ENCODE measurements around the gene SAC3D1.

SAC3D1 gene

GRCh38 chr11:65040520-65040846 is 527 bp upstream of the SAC3D1 start:
- no peak overlapping the region for H4K91ac ChIP-seq (ENCODE audit: low read depth, low read length, poor library complexity)
- H2AK5ac ChIP-seq (ENCODE audit: low read depth, low read length): no peak overlapping the region
- peak overlapping the region; percentile 98 for H2BK5ac ChIP-seq (ENCODE audit: low read length)
- no peak overlapping the region for H3K18ac ChIP-seq (ENCODE audit: low read length)
- no peak overlapping the region for H2BK120ac ChIP-seq (ENCODE audit: low read depth, low read length)
- H3K27ac ChIP-seq (replicated peaks; ENCODE audit: low read length): peak overlapping the region; percentile 100
- DNase-seq (ENCODE audit: low spot score): no peak
- peak overlapping the region; percentile 98 for H3K23ac ChIP-seq (ENCODE audit: low read depth, low read length, poor library complexity)
- H2BK15ac ChIP-seq (ENCODE audit: low read length): peak overlapping the region; percentile 75
- no peaks in the 10 kb centered on the region for H3K27me3 ChIP-seq (ENCODE audit: control insufficient read depth in 3 of 3, insufficient read depth in 3 of 3, low read depth in 1 of 3, low read length in 3 of 3)
- no peak overlapping the region for H2BK12ac ChIP-seq (ENCODE audit: low read length)
- H3K14ac ChIP-seq (ENCODE audit: low read length): no peak overlapping the region
- peak overlapping the region; percentile 57 for H3K4me2 ChIP-seq (ENCODE audit: insufficient read depth, low read length, poor library complexity, severe bottlenecking)
- peak overlapping the region; percentile 92 to 98 for H3K4me3 ChIP-seq (ENCODE audit: low read length in 2 of 2)
- peaks cover 28 to 59% of the 10 kb centered on the region in 2 donors for H3K36me3 ChIP-seq (replicated peaks in 1 of 2; ENCODE audit: control insufficient read depth in 2 of 2, insufficient read depth in 2 of 2, low read length in 2 of 2)
- no peak overlapping the region for H4K8ac ChIP-seq (ENCODE audit: low read depth, low read length)
- H3K9ac ChIP-seq (ENCODE audit: low read depth, low read length, poor library complexity): no peak overlapping the region
- H2AFZ ChIP-seq (ENCODE audit: low read length): peak overlapping the region; percentile 99
- H3K4me1 ChIP-seq (ENCODE audit: control insufficient read depth in 2 of 2, insufficient read depth in 1 of 2, low read depth in 1 of 2, low read length in 2 of 2): peaks cover 1 to 2% of the 10 kb centered on the region in 2 donors
- H3K79me1 ChIP-seq (ENCODE audit: low read depth, low read length): peaks cover 6% of the 10 kb centered on the region
- no peak overlapping the region for H3K4ac ChIP-seq (ENCODE audit: low read length)
- no peaks in the 10 kb centered on the region for H3K9me3 ChIP-seq (replicated peaks in 1 of 2; ENCODE audit: control insufficient read depth in 2 of 2, insufficient read depth in 1 of 2, low read depth in 1 of 2, low read length in 2 of 2)
- no CpG with 5 or more reads among the region's 7 CpGs for whole genome bisulfite sequencing, 2 donors (ENCODE audit: extremely low coverage in 2 of 2, insufficient read length in 2 of 2, insufficient replicate concordance in 1 of 2)

DNA sequence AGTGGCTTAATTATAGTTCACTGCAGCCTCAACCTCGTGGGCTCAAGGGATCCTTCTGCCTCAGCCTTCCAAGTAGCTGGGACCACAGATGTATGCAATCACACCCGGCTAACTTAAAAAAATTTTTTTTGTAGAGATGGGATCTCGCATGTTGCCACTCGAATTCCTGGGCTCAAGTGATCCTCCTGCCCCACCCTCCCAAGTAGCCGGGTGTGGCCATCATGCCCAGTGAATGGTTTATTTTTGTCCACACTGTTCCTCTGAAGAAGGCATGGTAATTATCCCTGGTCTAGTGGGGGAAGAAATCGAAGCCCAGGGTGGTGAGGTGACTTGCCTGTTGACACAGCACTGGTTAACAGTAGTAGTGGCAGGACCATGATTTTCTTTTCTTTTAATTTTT is 1.9 kb downstream of the SAC3D1 start:
- H4K8ac ChIP-seq (ENCODE audit: low read depth, low read length): no peak overlapping the region
- no peak overlapping the region for H4K91ac ChIP-seq (ENCODE audit: low read depth, low read length, poor library complexity)
- peaks cover 6% of the 10 kb centered on the region for H3K79me1 ChIP-seq (ENCODE audit: low read depth, low read length)
- H2AFZ ChIP-seq (ENCODE audit: low read length): no peak overlapping the region
- no peak overlapping the region for H3K23ac ChIP-seq (ENCODE audit: low read depth, low read length, poor library complexity)
- no peak overlapping the region for H2BK5ac ChIP-seq (ENCODE audit: low read length)
- H3K4me3 ChIP-seq (ENCODE audit: low read length in 2 of 2): peak overlapping the region in 1 of 2 donors; percentile 98
- H3K4me2 ChIP-seq (ENCODE audit: insufficient read depth, low read length, poor library complexity, severe bottlenecking): no peak overlapping the region
- peaks cover 24 to 53% of the 10 kb centered on the region in 2 donors for H3K36me3 ChIP-seq (replicated peaks in 1 of 2; ENCODE audit: control insufficient read depth in 2 of 2, insufficient read depth in 2 of 2, low read length in 2 of 2)
- H2BK15ac ChIP-seq (ENCODE audit: low read length): no peak overlapping the region
- no CpG with 5 or more reads among the region's 6 CpGs for WGBS, 2 donors (ENCODE audit: extremely low coverage in 2 of 2, insufficient read length in 2 of 2, insufficient replicate concordance in 1 of 2)
- no peaks in the 10 kb centered on the region for H3K27me3 ChIP-seq (ENCODE audit: control insufficient read depth in 3 of 3, insufficient read depth in 3 of 3, low read depth in 1 of 3, low read length in 3 of 3)
- H3K4ac ChIP-seq (ENCODE audit: low read length): no peak overlapping the region
- H3K9me3 ChIP-seq (replicated peaks in 1 of 2; ENCODE audit: control insufficient read depth in 2 of 2, insufficient read depth in 1 of 2, low read depth in 1 of 2, low read length in 2 of 2): no peaks in the 10 kb centered on the region
- no peak overlapping the region for H2AK5ac ChIP-seq (ENCODE audit: low read depth, low read length)
- no peak overlapping the region for H3K18ac ChIP-seq (ENCODE audit: low read length)
- H2BK12ac ChIP-seq (ENCODE audit: low read length): no peak overlapping the region
- peaks cover 2 to 3% of the 10 kb centered on the region in 2 donors for H3K4me1 ChIP-seq (ENCODE audit: control insufficient read depth in 2 of 2, insufficient read depth in 1 of 2, low read depth in 1 of 2, low read length in 2 of 2)
- no peak overlapping the region for H2BK120ac ChIP-seq (ENCODE audit: low read depth, low read length)
- no peak overlapping the region for H3K14ac ChIP-seq (ENCODE audit: low read length)
- no peak overlapping the region for H3K9ac ChIP-seq (ENCODE audit: low read depth, low read length, poor library complexity)
- no peak for DNase-seq (ENCODE audit: low spot score)
- H3K27ac ChIP-seq (replicated peaks; ENCODE audit: low read length): no peak overlapping the region

GRCh38 chr11:65043881-65044501 is 3.0 kb downstream of the SAC3D1 start:
- Histone ChIP-seq H4K8ac (ENCODE audit: low read depth, low read length) (peak overlapping the region; percentile 72), H3K9me3 (replicated peaks in 1 of 2; ENCODE audit: control insufficient read depth in 2 of 2, insufficient read depth in 1 of 2, low read depth in 1 of 2, low read length in 2 of 2) (no peaks in the 10 kb centered on the region), H2AFZ (ENCODE audit: low read length) (no peak overlapping the region), H3K27ac (replicated peaks; ENCODE audit: low read length) (no peak overlapping the region), H2BK12ac (ENCODE audit: low read length) (no peak overlapping the region), H2BK5ac (ENCODE audit: low read length) (no peak overlapping the region), H4K91ac (ENCODE audit: low read depth, low read length, poor library complexity) (no peak overlapping the region), H2BK15ac (ENCODE audit: low read length) (no peak overlapping the region), H3K9ac (ENCODE audit: low read depth, low read length, poor library complexity) (peak overlapping the region; percentile 67), H3K14ac (ENCODE audit: low read length) (no peak overlapping the region), H3K4me1 (ENCODE audit: control insufficient read depth in 2 of 2, insufficient read depth in 1 of 2, low read depth in 1 of 2, low read length in 2 of 2) (peaks cover 2 to 3% of the 10 kb centered on the region in 2 donors), H3K27me3 (ENCODE audit: control insufficient read depth in 3 of 3, insufficient read depth in 3 of 3, low read depth in 1 of 3, low read length in 3 of 3) (peaks cover 0 to 4% (median 0%) of the 10 kb centered on the region in 3 experiments), H3K4ac (ENCODE audit: low read length) (no peak overlapping the region), H2BK120ac (ENCODE audit: low read depth, low read length) (no peak overlapping the region), H3K4me3 (ENCODE audit: low read length in 2 of 2) (no peak overlapping the region), H3K4me2 (ENCODE audit: insufficient read depth, low read length, poor library complexity, severe bottlenecking) (no peak overlapping the region), H3K36me3 (replicated peaks in 1 of 2; ENCODE audit: control insufficient read depth in 2 of 2, insufficient read depth in 2 of 2, low read length in 2 of 2) (peaks cover 21 to 46% of the 10 kb centered on the region in 2 donors), H3K79me1 (ENCODE audit: low read depth, low read length) (peaks cover 6% of the 10 kb centered on the region), H3K18ac (ENCODE audit: low read length) (no peak overlapping the region), H2AK5ac (ENCODE audit: low read depth, low read length) (no peak overlapping the region), H3K23ac (ENCODE audit: low read depth, low read length, poor library complexity) (peak overlapping the region; percentile 48)
- no CpG with 5 or more reads among the region's 23 CpGs for WGBS, 2 donors (ENCODE audit: extremely low coverage in 2 of 2, insufficient read length in 2 of 2, insufficient replicate concordance in 1 of 2)
- no peak for DNase-seq (ENCODE audit: low spot score)

DNA sequence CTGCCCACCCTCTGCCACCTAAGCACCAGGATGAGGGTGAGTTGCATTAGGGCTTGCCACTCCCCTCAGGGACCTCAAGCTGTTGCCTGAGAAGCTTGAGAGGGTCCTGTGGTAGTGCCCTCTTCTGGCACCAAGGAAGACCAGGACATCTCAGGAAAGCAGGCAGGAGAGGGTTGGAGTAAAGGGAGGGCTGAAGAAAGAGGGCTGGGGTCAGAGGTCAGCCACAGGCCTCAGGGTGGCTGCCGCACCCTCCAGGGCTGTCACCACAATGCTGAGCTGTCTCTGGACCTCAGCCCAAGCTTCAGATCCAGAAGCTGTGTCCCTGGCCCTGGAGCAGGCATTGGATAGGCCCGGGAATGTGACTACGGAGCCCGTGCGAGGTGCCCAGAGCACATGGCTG is 4.1 kb downstream of the SAC3D1 start:
- Histone ChIP-seq H3K4me1 (ENCODE audit: control insufficient read depth in 2 of 2, insufficient read depth in 1 of 2, low read depth in 1 of 2, low read length in 2 of 2) (peaks cover 2 to 3% of the 10 kb centered on the region in 2 donors), H2AK5ac (ENCODE audit: low read depth, low read length) (no peak overlapping the region), H3K27me3 (ENCODE audit: control insufficient read depth in 3 of 3, insufficient read depth in 3 of 3, low read depth in 1 of 3, low read length in 3 of 3) (peaks cover 0 to 4% (median 0%) of the 10 kb centered on the region in 3 experiments), H2BK12ac (ENCODE audit: low read length) (no peak overlapping the region), H3K18ac (ENCODE audit: low read length) (no peak overlapping the region), H3K23ac (ENCODE audit: low read depth, low read length, poor library complexity) (no peak overlapping the region), H3K4me3 (ENCODE audit: low read length in 2 of 2) (peak overlapping the region in 1 of 2 donors; percentile 45), H3K27ac (replicated peaks; ENCODE audit: low read length) (no peak overlapping the region), H3K79me1 (ENCODE audit: low read depth, low read length) (peaks cover 6% of the 10 kb centered on the region), H2BK5ac (ENCODE audit: low read length) (no peak overlapping the region), H3K4me2 (ENCODE audit: insufficient read depth, low read length, poor library complexity, severe bottlenecking) (no peak overlapping the region), H2BK120ac (ENCODE audit: low read depth, low read length) (no peak overlapping the region), H2AFZ (ENCODE audit: low read length) (no peak overlapping the region), H3K9me3 (replicated peaks in 1 of 2; ENCODE audit: control insufficient read depth in 2 of 2, insufficient read depth in 1 of 2, low read depth in 1 of 2, low read length in 2 of 2) (no peaks in the 10 kb centered on the region), H3K4ac (ENCODE audit: low read length) (no peak overlapping the region), H3K36me3 (replicated peaks in 1 of 2; ENCODE audit: control insufficient read depth in 2 of 2, insufficient read depth in 2 of 2, low read length in 2 of 2) (peaks cover 21 to 40% of the 10 kb centered on the region in 2 donors), H3K9ac (ENCODE audit: low read depth, low read length, poor library complexity) (peak overlapping the region; percentile 24), H4K91ac (ENCODE audit: low read depth, low read length, poor library complexity) (no peak overlapping the region), H4K8ac (ENCODE audit: low read depth, low read length) (no peak overlapping the region), H2BK15ac (ENCODE audit: low read length) (no peak overlapping the region), H3K14ac (ENCODE audit: low read length) (no peak overlapping the region)
- WGBS, 2 donors (ENCODE audit: extremely low coverage in 2 of 2, insufficient read length in 2 of 2, insufficient replicate concordance in 1 of 2): no CpG with 5 or more reads among the region's 5 CpGs
- DNase-seq (ENCODE audit: low spot score): no peak

Data from neuronal stem cell (in vitro differentiated cells).